ENCODE data around the gene BAHD1. TPM values are rescaled to one million over a fixed set of nuclear protein-coding genes. Genes with fewer than 3 reads are reported as not detected.

The BAHD1 gene
- total and polyA plus RNA-seq, 2 experiments from 2014 or later = 11.2 to 40.1 TPM

DNA sequence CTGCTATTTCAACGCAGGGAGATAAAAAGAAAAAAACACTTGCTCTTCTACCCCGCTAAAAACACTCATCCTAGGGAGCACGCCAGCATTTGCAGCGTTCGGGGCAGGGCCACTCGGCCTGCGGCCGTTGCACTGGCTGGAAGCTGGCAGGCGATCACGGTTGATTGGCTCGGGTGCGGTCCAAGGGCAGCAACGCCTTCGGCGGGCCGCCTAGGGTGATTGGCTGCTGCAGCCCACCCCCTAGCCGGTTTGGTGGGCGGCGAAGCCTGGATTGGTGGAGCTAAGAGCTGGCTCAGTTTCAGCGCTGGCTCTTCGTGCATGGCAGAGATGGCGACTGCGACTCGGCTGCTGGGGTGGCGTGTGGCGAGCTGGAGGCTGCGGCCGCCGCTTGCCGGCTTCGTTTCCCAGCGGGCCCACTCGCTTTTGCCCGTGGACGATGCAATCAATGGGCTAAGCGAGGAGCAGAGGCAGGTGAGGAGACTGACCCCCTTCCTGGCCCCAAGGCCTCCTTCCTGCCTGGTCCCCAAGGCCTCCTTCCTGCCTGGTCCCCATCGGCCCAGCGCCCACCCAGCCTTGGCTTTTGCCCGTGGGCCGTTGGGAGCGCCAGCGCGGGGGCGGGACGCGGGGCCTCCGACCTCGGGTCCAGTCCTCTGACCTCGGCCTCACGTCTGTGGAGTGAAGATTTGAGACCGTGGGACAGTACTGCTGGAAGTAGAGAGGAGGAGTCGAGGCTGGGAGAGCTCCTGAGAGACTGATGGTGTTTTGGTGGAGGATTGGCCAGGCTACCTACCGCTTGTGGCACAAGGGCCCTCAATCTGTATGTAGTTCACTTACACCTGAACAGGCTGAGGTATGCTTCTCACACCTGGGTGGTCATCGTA is 35.0 kb upstream of the BAHD1 start, which contains the start of gene IVD:
Gene IVD, plus strand, starts transcription at position 295 of the 881 bp plus-strand sequence. Its CDS starts 33 bp downstream, at position 328.
- Mint-ChIP-seq H3K27me3 (ENCODE audit: insufficient read depth, low read depth, poor library complexity) (peaks cover 6% of the 10 kb centered on the region), H3K4me1 (peaks cover 17% of the 10 kb centered on the region), H3K36me3 (ENCODE audit: low read depth) (peaks cover 39% of the 10 kb centered on the region), H3K27ac (peak within 1 kb of the TSS; percentile 84), H3K4me3 (peak within 1 kb of the TSS; percentile 90), H3K9me3 (no peaks in the 10 kb centered on the region)
- ATAC-seq (peak; percentile 99), DNase-seq (ENCODE audit: low spot score) (peak; percentile 98)
- no peaks in the 10 kb centered on the region for H3K27me3 ChIP-seq (ENCODE audit: insufficient read depth)
- peaks cover 17% of the 10 kb centered on the region for H3K36me3 ChIP-seq (ENCODE audit: insufficient read depth)
- H3K4me3 ChIP-seq = peak within 1 kb of the TSS; percentile 93
- no peaks in the 10 kb centered on the region for H3K9me2 ChIP-seq (ENCODE audit: insufficient read depth)
- H3F3A ChIP-seq (replicated peaks; ENCODE audit: low read depth) = no peaks in the 10 kb centered on the region; the same call in 1 of the 2 replicates
- H3K4me2 ChIP-seq = peak within 1 kb of the TSS; percentile 88
- no peak for TF ChIP-seq EZH2 (IDR thresholded peaks at IDR 0.05; ENCODE audit: low read depth, unreplicated experiment)
- TF ChIP-seq, protein P1, sequence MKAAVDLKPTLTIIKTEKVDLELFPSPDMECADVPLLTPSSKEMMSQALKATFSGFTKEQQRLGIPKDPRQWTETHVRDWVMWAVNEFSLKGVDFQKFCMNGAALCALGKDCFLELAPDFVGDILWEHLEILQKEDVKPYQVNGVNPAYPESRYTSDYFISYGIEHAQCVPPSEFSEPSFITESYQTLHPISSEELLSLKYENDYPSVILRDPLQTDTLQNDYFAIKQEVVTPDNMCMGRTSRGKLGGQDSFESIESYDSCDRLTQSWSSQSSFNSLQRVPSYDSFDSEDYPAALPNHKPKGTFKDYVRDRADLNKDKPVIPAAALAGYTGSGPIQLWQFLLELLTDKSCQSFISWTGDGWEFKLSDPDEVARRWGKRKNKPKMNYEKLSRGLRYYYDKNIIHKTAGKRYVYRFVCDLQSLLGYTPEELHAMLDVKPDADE (IDR thresholded peaks at IDR 0.05) = peak; percentile 46; the same call in 1 of the 2 replicates
- TF ChIP-seq CREB1 (CRISPR knock-in tag; IDR thresholded peaks at IDR 0.05; ENCODE audit: low read depth) = 0 out of 2 replicates have a peak, but pooled peaks have one; percentile 23
- TF ChIP-seq POLR2AphosphoS5 (IDR thresholded peaks at IDR 0.05; ENCODE audit: low read depth) = peak; percentile 98
- TF ChIP-seq EZH2phosphoT487 (IDR thresholded peaks at IDR 0.05; ENCODE audit: unreplicated experiment) = no peak
- TF ChIP-seq NANOG (IDR thresholded peaks at IDR 0.05; ENCODE audit: borderline replicate concordance) = no peak
- TF ChIP-seq, protein P2, sequence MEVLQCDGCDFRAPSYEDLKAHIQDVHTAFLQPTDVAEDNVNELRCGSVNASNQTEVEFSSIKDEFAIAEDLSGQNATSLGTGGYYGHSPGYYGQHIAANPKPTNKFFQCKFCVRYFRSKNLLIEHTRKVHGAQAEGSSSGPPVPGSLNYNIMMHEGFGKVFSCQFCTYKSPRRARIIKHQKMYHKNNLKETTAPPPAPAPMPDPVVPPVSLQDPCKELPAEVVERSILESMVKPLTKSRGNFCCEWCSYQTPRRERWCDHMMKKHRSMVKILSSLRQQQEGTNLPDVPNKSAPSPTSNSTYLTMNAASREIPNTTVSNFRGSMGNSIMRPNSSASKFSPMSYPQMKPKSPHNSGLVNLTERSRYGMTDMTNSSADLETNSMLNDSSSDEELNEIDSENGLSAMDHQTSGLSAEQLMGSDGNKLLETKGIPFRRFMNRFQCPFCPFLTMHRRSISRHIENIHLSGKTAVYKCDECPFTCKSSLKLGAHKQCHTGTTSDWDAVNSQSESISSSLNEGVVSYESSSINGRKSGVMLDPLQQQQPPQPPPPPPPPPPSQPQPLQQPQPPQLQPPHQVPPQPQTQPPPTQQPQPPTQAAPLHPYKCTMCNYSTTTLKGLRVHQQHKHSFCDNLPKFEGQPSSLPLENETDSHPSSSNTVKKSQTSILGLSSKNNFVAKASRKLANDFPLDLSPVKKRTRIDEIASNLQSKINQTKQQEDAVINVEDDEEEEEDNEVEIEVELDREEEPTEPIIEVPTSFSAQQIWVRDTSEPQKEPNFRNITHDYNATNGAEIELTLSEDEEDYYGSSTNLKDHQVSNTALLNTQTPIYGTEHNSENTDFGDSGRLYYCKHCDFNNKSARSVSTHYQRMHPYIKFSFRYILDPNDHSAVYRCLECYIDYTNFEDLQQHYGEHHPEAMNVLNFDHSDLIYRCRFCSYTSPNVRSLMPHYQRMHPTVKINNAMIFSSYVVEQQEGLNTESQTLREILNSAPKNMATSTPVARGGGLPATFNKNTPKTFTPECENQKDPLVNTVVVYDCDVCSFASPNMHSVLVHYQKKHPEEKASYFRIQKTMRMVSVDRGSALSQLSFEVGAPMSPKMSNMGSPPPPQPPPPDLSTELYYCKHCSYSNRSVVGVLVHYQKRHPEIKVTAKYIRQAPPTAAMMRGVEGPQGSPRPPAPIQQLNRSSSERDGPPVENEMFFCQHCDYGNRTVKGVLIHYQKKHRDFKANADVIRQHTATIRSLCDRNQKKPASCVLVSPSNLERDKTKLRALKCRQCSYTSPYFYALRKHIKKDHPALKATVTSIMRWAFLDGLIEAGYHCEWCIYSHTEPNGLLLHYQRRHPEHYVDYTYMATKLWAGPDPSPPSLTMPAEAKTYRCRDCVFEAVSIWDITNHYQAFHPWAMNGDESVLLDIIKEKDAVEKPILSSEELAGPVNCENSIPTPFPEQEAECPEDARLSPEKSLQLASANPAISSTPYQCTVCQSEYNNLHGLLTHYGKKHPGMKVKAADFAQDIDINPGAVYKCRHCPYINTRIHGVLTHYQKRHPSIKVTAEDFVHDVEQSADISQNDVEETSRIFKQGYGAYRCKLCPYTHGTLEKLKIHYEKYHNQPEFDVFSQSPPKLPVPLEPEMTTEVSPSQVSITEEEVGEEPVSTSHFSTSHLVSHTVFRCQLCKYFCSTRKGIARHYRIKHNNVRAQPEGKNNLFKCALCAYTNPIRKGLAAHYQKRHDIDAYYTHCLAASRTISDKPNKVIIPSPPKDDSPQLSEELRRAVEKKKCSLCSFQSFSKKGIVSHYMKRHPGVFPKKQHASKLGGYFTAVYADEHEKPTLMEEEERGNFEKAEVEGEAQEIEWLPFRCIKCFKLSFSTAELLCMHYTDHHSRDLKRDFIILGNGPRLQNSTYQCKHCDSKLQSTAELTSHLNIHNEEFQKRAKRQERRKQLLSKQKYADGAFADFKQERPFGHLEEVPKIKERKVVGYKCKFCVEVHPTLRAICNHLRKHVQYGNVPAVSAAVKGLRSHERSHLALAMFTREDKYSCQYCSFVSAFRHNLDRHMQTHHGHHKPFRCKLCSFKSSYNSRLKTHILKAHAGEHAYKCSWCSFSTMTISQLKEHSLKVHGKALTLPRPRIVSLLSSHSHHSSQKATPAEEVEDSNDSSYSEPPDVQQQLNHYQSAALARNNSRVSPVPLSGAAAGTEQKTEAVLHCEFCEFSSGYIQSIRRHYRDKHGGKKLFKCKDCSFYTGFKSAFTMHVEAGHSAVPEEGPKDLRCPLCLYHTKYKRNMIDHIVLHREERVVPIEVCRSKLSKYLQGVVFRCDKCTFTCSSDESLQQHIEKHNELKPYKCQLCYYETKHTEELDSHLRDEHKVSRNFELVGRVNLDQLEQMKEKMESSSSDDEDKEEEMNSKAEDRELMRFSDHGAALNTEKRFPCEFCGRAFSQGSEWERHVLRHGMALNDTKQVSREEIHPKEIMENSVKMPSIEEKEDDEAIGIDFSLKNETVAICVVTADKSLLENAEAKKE (CRISPR knock-in tag; IDR thresholded peaks at IDR 0.05) = no peak
- TF ChIP-seq, protein P3, sequence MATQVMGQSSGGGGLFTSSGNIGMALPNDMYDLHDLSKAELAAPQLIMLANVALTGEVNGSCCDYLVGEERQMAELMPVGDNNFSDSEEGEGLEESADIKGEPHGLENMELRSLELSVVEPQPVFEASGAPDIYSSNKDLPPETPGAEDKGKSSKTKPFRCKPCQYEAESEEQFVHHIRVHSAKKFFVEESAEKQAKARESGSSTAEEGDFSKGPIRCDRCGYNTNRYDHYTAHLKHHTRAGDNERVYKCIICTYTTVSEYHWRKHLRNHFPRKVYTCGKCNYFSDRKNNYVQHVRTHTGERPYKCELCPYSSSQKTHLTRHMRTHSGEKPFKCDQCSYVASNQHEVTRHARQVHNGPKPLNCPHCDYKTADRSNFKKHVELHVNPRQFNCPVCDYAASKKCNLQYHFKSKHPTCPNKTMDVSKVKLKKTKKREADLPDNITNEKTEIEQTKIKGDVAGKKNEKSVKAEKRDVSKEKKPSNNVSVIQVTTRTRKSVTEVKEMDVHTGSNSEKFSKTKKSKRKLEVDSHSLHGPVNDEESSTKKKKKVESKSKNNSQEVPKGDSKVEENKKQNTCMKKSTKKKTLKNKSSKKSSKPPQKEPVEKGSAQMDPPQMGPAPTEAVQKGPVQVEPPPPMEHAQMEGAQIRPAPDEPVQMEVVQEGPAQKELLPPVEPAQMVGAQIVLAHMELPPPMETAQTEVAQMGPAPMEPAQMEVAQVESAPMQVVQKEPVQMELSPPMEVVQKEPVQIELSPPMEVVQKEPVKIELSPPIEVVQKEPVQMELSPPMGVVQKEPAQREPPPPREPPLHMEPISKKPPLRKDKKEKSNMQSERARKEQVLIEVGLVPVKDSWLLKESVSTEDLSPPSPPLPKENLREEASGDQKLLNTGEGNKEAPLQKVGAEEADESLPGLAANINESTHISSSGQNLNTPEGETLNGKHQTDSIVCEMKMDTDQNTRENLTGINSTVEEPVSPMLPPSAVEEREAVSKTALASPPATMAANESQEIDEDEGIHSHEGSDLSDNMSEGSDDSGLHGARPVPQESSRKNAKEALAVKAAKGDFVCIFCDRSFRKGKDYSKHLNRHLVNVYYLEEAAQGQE (IDR thresholded peaks at IDR 0.05; ENCODE audit: unreplicated experiment) = no peak
- no peak for TF ChIP-seq STAT1 (IDR thresholded peaks at IDR 0.05; ENCODE audit: unreplicated experiment)
- peaks cover 20% of the 10 kb centered on the region; the same call in 1 of the 2 replicates for H3K4me1 ChIP-seq (ENCODE audit: insufficient read depth)
- peaks cover 29% of the 10 kb centered on the region for H3K79me2 ChIP-seq (replicated peaks; ENCODE audit: insufficient read depth)
- peaks cover 15% of the 10 kb centered on the region; the same call in 1 of the 2 replicates for H4K20me1 ChIP-seq (replicated peaks; ENCODE audit: insufficient read depth)
- peak within 1 kb of the TSS; percentile 74 for H3K27ac ChIP-seq (ENCODE audit: low read depth)
- peak within 1 kb of the TSS; percentile 67; the same call in 1 of the 2 replicates for H2AFZ ChIP-seq

Data from GM23338 (cell line).